SK-N-DZ (cell line): ENCODE data around the gene NBAS.

Experiments
- DNase-seq: peaks from one replicate; pipeline ENCODE4 v3.0.0-alpha.2; 2015; ENCODE audit warnings: low spot score

Gene NBAS

DNA sequence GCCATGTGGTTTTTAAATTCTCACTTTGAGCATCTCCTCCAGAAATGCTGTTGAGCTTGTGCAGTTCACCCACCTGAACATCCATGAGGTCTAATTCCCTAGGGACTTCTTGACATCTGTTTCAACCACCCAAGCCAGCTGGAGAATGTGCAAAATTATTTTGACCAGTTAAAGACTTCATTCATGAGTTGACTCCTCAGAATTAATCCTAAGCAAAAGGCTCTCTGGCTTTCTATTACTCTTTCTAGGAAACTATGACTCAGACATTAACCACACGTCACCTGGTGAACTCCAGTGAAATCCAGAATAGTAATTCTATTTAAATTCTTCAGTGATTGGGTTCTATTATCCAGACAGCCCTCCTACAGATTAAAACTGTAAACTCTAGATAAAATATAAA lies 247.5 kb downstream of the NBAS start:
- no peak for DNase-seq

DNA sequence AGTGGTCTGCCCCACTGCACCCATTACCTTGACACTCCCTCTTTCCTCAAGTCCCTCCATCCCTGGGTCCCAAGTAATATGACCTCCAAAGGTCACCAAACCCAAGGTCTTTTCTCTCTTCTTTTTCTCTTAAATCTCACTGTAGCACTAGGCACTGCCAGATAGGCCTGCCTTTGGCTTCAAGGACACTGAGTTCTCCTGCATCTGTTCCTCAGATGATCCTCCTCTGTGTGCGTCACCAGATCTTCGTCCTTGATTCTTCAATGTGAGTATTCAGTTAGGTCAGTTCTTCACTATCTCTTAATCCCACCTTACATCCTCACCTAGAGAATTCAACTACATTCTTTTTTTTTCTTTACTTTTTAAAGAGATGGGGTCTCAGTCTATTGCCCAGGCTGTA lies 249.2 kb downstream of the NBAS start:
- DNase-seq = no peak

DNA sequence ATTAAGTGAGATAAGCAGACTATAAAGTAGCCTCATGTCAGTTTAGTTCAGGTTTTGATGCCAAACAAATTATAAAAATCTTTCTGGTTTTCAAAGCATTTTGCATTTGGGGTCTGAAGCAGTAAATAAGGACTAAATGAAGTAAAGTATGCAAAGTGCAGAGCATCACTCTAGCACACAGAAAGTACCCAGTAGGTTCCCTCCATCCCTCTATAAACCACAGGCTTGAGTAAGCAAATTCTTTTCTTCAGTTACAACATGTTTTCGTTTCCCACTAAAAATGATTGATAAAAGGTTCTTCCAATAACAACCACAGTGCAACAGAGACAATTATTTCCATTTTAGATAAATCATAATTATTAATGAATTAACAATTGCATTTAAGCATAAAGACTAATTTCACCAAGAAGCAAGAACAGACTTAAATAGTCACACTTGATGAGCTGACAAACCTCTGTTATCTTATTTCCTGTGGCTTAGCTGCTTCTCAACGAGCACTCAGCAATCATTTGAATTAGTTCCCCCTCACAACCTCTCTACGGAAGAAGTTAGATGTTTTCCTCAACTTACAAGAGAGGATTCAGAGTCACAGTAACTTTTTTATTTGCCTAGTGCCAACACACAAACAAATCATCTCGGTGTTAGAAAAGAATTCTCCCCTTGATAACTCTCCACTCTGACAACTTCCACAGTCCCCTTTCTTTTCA lies 249.8 kb downstream of the NBAS start:
- DNase-seq = no peak

DNA sequence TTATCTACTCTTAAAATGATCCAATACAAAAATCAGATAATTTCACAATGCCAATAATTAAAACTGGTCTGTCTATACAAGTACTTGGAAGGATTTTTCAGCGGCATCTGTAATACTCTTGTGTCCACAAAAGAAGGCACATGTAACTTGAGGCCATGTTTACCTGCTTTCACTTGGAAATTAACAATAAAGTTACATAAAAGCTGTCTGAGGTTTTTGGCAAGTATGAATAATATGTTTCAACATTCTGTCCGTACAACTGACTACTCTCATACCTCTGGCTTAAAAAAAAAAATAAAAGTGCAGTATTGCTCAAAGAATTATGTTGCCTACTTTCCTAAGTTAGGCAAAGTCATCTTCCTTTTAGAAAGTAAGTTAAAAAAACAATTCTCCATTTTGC lies 253.6 kb downstream of the NBAS start:
- DNase-seq = no peak

DNA sequence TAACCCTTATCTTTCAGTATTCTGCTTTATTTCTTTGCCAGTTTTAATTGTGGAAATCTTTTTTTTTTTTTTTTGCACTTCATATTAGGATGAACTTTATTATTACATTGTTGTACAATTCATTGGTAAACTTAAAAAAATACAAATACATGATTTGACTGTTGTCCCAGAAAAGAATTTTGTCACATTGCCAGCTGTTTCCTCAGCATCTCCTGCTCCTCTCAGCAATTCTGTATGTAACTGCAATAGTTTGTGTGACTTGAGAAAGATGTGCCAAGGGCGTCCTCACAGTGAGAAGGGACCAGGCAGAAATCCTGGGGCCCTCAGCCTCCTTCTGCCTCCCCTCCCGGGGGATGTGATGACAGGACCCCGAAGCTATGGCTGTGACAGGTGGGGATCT lies 254.4 kb downstream of the NBAS start:
- no peak for DNase-seq

DNA sequence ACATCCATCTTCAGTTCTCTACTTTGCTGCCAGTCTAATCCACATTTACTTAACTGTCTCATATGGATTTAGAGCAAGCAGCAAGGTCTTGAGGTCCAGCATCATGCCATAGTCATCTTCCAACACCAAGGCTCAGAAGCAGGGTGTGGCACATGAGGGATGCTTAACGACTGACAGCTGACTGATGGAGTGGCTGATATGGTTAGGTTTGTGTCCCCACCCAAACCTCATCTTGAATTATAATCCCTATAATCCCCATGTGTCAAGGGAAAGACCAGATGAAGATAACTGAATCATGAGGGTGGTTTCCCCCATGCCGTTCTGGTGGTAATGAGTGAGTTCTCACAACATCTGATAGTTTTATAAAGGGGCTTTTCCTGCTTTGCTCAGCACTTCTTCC lies 257.3 kb downstream of the NBAS start:
- no peak for DNase-seq

DNA sequence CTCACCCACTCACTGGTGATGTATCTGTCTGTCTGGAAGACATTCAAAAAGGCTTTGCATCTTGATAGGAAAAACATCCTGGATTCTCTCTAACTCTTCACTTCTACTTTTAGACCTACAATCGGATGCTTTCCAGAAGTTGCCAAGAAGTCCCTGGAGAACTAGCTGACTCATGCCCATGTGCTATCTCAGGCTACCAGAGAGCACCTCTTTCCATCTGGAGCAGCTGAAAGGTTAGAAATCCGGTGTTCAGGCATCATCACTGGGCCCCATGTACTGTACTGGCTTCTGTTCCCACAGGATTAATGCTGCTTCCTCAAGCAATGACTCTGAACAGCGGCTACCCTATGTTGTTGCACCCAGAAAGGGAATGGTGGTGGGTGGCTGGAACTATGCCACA lies 259.0 kb downstream of the NBAS start:
- DNase-seq = no peak

DNA sequence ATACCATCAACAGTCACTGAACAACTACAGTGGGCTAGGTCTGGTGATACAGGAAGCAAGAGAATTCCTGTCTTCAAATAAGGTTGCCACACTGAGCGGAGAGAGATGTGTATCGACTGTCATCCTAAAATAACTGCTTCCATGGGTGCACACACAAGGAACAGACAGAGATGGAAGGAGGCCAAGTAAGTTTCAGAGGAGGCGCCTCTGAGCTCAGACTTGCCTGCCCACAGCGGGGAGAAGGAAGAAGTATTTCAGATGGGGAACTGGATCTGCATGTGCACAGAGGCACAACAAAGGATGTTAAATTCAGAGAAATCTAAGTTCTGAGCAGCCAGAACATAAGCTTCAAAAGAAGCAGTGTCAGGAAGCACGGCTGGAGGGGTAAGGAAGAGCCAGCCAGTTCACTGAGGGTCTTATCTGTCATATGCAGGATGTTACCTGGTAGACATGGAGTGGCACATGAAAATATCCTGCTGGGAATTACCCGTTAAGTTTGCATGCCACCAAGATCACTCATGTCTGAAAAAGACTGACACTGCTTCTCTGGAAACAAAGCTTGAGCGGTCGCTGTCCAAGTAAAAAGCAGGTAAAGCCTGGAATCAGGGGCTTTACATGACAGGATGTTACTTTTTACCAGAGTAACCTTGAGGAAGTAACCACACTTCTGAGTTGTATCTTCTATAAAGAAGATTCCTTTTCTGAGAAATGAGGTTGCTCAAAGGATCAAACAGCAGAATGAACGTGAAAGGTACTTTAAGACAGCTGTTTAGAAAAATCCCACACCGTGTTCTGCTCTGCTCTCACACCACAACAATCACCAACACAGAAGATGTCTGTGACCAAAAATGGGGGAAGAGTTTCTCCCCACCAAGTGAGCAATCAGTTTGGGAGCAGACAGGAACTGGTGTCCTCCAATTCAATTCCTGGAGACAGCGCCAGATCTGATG lies 260.2 kb downstream of the NBAS start:
- no peak for DNase-seq

DNA sequence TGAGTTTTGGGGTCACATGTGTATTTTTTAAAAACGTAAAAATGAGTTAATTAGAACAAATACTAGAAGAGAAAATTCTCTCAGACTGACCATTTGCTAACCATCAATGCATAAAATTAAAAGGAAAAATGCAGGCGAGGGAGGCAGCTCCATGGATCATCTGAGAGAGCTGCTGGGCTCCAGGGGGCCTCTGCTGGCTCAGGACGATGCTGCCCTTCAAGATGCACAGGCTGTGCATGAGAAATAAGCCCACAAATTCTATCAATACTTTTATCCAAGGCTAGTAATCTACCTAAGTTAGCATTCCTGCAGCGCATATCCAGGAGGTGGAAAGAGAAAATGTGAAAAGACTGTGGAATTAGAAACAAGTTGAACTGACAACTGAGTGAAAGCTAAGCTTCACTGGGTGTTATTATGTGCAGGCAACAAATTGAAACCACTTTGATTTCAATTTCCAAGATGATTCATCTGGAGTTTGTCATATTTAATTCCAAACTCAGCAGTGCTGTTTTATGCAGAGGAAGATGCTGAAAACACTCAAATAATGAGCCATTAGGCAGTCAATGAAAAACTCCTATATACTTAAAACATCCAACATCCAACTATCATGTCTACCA lies 261.1 kb downstream of the NBAS start:
- DNase-seq = no peak

DNA sequence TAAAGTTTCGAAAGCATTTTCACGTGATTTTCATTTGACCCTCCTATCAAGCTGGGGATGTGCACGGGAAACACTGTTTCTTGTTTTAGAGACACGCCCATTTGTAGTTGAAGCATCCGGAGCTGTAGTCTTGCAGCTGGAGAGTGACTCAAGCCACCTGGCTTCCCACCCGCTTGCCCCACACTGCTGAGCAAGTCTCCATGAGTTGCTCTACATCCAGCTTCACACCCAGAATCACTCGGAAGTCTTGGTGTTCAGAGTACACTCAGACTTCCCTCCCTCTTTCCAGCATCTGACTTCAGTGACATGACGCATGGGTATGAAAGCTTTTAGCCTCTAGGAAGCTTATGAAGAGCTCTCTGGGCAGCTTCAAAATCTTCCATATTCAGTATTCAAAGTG lies 262.4 kb downstream of the NBAS start:
- DNase-seq = no peak

DNA sequence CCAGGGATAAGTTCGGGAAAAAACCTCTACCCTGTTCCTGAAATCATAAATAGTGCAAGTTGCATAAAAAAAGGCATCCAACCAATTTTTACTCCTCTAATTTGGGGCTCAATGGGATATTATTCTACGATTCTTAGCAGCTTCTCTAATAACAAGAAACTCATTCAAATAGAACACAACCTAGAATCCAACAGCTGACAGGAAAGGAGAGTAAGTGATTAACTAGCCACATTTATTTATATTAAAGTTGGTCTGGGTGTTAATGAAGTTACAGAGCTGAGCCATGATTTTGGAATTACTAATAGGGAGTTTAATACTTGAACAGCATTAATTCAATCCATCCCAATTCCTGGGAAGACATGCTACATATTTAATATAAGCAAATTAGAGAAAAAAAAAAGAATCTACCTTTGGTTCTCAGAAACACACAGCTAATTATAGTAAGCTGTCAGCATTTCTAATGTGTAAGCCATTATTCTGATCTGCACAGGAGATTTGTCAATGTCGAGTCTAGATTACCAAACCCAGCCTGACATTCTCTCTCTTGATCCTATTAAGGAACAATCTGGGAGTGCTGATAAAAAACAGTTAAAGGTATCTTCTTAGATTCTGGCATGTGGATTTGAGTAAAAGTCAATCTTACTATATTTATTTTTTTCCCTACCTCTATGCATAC lies 267.7 kb downstream of the NBAS start:
- no peak for DNase-seq

DNA sequence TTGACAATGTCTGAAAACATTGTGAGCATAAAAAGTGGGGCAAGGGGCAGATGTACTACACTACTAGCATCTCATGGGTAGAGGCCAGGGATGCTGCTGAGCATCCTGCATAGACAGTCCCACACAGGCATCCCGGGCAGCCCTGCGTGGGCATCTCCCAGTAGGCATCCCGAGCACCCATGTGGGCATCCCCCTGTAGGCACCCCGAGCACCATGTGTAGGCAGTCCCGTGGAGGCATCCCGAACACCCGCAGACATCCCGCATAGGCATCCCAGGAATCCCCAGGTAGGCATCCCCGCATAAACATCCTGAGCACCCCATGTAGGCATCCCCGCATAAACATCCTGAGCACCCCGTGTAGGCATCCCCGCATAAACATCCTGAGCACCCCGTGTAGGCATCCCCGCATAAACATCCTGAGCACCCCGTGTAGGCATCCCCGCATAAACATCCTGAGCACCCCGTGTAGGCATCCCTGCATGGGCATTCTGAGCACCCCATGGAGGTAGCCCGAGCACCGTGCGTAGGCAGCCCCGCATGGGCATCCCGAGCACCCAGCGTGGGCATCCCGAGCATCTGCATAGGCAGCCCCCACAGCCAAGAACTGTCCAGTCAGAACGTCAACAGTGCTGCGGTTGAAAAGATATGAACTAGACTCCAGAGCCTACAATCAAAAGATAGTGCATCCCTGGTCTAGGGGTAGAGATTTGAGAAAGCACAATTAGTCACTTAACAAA lies 273.5 kb downstream of the NBAS start:
- no peak for DNase-seq

DNA sequence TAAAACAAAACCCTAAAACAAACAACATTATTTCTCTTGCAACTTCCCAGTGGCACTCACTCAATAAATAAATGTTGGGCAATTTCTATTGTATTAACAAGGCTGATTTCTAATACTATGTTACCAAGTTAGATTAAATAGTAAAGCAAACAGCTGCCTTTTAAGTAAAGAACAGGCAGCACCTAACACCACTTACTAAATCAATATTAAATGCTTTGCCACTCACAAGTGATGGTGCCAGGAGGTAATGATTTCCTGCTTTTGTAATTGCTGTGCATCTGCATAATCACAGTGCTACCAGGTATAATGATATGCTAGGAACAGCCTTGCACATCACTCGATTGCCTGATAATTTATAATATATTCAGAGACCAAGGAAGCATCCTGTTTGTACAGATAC lies 276.5 kb downstream of the NBAS start:
- DNase-seq = no peak

DNA sequence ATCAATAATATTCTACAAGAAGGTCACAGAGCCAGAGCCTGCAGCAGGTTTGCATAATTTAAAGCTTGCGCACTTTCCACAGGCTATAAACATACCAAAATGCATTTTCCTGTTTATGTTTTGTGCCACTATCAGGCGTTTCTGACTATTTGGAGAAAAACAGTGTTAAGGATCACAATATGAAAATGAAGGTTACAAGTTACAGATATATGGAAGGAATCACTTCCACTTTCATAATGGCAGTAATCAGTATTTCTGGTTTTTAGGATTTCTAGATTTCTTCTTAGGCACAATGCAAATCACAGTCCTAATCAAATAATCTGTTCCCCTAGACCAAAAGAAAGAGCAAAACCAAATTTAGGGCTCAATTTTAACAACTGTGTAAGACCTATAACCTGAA lies 279.5 kb downstream of the NBAS start:
- no peak for DNase-seq

DNA sequence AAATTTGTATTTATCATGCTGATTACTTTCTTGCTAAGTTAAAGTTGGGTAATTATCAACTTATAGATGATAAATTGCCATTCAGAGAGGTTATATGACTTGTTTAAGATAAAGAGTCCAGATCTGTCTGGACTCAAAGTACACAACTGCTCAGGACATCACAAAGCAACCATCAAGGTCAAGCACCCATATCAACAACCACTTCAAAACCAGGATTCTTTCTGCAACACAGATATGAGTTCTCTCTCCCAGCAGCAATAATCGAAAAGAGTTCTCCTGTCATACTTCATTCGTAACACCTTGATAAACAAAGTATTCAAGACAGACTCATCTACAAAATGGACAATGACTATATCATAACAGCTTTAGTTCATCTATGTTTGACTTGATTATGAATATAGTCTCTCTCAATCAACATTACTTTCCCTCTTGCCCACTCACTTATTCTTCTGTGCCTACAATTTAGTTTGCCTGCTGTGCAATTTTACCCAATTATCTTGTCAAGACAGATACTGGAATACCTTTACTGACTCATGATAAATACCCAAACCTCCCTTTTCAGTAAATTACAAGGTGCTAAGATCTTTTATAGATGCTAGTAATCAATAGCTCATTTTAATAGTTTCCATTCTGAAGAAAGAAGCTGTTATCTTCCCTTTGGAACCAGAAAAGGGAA lies 281.8 kb downstream of the NBAS start:
- no peak for DNase-seq

DNA sequence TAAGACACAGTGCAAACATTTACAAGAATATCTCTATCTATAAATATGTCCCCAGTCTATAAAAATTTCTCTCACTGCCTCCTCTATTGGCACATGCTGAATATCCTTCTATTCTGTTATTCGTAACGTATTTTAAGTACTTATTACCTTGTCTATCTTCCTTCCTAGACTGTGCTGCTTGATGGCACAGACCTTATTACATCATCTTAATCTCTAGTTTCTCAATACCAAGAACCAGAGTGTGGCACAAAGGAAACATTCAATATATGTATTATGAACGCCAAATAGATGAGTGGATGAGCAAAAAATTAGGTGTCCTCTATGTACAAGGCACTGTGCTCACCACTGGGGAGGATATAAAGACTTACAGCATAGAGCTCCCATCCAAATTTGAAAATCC lies 282.8 kb downstream of the NBAS start:
- no peak for DNase-seq

DNA sequence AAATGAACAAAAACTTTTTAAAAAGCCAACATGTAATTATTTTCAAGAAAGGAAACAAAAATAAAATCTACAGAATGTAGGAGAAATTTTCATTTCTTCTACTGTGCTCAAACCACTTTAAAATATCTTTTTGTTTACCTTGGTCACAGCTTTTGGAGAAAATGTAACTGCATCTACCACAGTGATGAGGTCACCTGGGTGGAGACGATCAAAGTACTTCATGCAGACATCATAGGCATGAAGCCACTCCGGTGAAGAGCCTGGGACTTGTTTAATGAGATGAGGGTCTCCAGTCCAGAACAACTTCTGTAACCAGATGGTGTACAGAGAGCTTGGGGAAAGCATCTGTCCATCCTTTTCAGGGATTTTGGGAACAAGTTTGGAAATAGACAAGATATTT lies 285.8 kb downstream of the NBAS start:
- no peak for DNase-seq

DNA sequence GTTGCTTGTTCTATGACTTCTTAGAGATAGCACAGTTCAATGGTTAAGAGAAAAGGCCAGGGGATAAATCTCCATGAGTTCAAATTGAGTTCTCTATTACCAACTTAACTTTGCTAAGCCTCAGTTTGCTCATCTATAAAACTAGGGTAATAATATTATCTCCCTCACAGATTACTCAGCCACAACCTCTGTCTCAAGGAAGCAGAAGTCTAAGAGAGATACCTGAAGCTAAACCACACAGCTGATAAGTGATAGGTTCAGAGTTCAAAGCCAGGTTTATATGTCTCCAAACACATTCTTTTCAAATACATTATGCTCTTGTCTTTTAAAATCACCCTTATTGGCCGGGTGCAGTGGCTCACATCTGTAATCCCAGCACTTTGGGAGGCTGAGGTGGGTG lies 287.7 kb downstream of the NBAS start:
- no peak for DNase-seq

DNA sequence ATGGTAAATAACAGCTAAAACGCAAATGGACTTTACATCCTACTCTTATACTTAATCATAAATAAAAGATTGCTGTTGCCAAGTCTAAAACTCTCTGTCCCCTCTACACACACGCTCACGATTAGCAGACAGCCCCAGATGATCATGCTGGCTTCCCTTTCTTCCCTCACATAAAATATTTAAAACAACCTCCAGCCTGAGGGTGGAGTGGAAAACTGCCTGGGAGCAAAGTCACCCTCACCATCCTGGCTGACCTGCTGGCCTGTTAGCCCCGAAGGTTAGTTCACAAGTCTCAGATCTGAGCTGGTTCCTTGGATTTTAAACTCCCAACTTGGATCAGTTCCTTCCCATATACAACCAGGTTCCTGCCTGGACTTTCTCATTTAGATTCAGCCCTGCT lies 288.2 kb downstream of the NBAS start:
- DNase-seq = no peak

DNA sequence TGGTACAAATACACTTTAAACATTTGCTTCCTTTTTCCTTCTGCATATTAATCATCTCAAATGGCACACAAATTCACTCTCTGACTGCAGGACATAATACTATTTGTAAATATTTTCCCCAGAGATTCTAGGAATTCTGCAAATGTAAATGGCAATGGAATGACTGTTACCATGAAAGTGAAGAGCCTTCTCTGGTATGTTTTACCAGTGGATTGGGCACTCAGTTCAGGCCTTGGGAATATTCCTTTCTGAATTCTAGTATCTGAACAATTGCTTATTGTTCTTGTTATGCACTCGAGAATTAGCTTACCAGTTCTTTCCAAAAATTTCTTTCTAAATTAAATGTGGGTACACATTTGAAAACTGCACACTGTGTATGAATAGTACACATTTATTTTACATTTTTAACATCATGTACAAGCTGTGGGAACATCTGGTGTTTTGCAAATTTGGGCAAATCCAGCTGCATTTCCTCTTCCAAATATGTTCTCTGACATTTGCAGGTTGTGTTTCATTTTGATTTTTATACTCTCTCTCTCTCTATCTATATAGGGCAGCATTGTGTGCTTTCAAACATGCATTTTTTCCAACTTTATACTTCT lies 289.1 kb downstream of the NBAS start:
- no peak for DNase-seq
